COLO668 (cell line): ENCODE data around the gene PFKFB3.
"Not testable (repeated sequence)": the region's sequence is repeated elsewhere in the genome, so short reads cannot be mapped to it uniquely, and the experiment has no call there.

ENCODE experiments used
- DNase-seq: peaks from one replicate; lab custom pipeline; 2025; ENCODE audit not compliant: unreplicated experiment; lab: John Stamatoyannopoulos, UW

PFKFB3 gene

DNA sequence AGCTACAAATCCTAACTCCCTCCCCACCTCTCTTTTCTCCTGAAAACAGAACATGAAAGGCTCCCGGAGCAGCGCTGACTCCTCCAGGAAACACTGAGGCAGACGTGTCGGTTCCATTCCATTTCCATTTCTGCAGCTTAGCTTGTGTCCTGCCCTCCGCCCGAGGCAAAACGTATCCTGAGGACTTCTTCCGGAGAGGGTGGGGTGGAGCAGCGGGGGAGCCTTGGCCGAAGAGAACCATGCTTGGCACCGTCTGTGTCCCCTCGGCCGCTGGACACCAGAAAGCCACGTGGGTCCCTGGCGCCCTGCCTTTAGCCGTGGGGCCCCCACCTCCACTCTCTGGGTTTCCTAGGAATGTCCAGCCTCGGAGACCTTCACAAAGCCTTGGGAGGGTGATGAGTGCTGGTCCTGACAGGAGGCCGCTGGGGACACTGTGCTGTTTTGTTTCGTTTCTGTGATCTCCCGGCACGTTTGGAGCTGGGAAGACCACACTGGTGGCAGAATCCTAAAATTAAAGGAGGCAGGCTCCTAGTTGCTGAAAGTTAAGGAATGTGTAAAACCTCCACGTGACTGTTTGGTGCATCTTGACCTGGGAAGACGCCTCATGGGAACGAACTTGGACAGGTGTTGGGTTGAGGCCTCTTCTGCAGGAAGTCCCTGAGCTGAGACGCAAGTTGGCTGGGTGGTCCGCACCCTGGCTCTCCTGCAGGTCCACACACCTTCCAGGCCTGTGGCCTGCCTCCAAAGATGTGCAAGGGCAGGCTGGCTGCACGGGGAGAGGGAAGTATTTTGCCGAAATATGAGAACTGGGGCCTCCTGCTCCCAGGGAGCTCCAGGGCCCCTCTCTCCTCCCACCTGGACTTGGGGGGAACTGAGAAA is 30.4 kb downstream of the PFKFB3 start:
- no peak for DNase-seq

DNA sequence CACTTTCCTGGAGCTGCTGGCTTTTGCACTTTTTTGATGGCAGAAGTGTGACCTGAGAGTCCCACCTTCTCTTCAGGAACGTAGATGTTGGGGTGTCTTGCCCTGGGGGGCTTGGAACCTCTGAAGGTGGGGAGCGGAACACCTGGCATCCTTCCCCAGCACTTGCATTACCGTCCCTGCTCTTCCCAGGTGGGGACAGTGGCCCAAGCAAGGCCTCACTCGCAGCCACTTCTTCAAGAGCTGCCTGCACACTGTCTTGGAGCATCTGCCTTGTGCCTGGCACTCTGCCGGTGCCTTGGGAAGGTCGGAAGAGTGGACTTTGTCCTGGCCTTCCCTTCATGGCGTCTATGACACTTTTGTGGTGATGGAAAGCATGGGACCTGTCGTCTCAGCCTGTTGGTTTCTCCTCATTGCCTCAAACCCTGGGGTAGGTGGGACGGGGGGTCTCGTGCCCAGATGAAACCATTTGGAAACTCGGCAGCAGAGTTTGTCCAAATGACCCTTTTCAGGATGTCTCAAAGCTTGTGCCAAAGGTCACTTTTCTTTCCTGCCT is 31.1 kb downstream of the PFKFB3 start:
- no peak for DNase-seq

DNA sequence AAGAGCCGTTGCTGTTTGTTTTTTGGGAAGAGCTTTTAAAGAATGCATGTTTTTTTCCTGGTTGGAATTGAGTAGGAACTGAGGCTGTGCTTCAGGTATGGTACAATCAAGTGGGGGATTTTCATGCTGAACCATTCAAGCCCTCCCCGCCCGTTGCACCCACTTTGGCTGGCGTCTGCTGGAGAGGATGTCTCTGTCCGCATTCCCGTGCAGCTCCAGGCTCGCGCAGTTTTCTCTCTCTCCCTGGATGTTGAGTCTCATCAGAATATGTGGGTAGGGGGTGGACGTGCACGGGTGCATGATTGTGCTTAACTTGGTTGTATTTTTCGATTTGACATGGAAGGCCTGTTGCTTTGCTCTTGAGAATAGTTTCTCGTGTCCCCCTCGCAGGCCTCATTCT is 31.6 kb downstream of the PFKFB3 start:
- DNase-seq = no peak

DNA sequence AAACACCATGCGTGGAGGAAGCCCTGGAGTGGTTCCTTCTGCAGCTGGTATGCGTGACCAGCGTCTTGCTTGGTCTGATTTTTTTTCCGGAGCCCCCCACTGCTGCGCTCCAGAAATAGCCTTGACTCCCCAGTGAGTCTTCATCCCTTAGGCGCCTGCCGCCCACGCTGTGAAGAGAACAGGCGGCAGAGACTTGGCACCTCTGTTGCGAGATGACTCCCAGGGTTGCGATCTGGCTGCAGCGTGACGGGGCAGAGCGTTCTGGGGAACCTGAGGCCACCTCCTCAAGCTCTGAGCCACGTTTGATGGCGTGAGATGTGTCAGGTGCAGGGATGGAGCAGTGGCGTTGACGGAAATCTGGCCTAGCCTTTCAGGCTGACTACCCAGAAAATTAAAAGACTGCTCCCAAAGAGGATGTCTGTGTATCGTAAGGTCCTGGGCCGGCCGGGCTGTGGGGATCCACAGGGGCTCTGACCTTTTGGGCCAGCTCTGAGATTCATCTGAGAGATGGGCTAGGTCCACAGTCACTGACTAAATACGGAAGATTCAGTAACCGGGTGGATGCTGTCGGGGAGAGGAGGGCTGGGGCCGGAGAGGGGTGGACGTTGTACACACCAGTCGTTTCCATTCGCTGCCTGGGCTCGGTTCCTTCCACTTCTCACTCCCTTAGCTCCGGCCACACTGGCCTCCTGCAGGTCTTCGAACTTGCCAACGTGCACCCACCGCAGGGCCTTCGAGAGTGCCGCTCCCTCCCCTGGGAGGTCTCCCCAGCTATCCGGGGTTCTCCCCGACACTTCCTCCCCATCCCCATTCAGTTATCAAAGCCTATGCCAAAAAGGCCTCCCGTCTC is 33.8 kb downstream of the PFKFB3 start:
- DNase-seq = no peak

DNA sequence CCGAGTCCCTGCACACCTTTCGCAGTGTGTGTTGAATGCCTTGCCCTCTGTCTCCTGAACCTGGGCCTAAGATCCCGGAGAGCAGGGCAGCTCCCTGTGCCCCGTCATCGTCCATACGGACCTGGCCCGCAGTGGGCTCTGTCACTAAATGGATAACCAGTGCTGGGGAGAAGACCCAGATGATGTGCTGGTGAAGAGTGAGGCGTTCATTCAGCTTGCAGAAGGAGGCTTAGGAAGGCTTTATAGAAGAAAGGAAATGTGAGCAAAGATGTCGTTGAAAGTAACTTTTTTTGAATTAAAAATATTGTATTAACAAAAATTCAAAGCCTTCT is 34.4 kb downstream of the PFKFB3 start:
- DNase-seq = no peak

DNA sequence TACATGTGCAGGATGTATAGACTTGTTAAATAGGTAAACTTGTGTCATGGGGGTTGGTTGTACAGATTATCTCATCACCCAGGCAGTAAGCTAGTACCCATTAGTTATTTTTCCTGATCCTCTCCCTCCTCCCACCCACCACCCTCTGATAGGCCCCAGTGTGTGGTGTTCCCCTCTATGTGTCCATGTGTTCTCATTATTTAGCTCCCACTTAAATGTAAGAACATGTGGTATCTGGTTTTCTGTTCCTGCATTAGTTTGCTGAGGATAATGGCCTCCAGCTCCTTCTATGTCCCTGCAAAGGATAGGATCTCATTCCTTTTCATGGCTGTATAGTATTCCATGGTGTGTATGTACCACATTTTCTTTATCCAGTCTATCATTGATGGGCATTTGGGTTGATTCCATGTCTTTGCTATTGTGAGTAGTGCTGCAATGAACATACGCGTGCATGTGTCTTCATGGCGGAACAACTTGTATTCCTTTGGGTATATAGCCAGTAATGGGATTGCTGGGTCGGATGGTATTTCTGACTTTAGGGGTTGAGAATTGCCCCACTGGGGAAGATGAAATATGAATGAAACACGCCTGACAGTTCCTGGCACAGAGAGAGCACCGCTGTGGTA is 36.0 kb downstream of the PFKFB3 start:
- DNase-seq = not testable (repeated sequence)

DNA sequence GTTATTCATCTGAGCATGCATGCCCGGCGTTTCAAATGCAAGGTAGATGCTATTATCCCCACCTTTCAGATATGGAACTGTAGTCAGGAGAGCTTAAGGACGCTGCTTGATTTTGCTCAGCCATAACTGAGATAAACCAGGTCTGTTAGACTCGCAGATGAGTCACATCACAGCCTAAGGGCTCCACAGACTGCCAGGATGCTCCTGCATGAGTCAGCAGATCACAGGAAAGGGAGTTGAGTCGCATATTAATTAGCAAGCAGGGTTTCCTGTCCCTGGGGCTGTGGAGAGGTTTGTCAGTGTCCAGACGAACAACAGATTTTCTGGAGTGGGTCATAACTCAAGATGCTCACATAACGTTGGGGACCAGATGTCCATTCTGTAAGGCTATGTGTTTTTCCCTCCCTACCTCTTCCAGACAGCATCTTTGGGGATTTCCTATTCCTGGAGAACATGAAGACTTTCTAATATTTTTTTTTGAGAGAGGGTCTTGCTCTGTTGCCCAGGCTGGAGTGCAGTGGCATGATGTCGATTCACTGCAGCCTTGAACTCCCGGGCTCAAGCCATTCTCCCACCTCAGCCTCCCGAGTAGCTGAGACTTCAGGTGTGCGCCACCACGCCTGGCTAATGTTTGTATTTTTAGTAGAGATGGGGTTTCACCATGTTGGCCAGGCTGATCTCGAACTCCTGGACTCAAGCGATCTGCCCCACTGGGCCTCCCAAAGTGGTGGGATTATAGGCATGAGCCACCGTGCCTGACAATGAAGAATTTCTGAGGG is 36.7 kb downstream of the PFKFB3 start:
- DNase-seq = peak; percentile 17

DNA sequence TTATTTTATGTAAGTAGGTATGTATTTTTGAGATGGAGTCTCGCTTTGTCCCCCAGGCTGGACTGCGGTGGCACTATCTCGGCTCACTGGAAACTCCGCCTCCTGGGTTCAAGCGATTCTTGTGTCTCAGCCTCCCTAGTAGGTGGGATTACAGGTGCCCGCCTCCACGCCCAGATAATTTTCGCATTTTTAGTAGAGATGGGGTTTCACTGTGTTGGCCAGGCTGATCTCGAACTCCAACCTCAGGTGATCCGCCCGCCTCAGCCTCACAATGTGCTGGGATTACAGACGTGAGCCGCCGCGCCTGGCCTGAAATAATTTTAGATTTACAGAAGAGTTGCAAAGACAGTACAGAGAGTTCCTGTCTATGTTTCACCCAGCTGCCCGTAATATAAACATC is 37.5 kb downstream of the PFKFB3 start:
- DNase-seq = no peak

DNA sequence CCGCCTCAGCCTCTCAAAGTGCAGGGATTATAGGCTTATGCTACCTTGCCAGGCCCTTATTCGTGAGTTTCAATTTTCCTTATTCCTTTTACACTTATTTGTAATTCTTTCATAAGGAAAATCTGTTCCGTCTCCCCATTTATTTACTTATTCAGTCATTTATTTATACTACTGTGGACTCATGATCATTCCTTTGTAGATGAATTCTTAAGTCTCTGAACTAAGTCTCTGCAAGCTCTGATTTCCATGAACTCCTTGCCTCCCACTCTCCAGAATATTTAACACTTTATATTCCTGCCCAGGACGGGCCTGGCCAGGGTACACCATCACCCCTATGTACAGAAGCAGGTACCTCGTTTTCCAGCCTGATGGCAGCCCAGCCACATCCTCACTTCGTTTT is 39.4 kb downstream of the PFKFB3 start:
- no peak for DNase-seq

DNA sequence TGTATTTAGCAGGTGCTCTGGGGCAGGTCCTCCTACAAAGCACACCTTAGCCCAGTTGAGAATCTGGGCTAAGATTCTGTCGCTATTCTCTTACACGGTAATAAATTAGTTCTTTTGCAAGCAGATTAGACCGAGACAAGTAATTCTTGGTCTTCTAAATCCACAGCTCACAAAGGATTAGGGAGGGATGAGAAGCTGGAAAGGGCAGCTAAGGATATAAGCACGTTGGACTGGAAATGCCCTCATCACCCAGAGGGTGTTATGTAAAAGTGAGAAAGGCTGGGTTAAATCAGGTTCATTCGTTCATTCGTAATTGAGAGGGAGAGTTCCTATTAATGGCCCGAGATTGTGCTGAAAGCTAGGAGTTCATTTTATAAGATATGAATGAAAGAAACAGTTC is 41.8 kb downstream of the PFKFB3 start:
- no peak for DNase-seq

DNA sequence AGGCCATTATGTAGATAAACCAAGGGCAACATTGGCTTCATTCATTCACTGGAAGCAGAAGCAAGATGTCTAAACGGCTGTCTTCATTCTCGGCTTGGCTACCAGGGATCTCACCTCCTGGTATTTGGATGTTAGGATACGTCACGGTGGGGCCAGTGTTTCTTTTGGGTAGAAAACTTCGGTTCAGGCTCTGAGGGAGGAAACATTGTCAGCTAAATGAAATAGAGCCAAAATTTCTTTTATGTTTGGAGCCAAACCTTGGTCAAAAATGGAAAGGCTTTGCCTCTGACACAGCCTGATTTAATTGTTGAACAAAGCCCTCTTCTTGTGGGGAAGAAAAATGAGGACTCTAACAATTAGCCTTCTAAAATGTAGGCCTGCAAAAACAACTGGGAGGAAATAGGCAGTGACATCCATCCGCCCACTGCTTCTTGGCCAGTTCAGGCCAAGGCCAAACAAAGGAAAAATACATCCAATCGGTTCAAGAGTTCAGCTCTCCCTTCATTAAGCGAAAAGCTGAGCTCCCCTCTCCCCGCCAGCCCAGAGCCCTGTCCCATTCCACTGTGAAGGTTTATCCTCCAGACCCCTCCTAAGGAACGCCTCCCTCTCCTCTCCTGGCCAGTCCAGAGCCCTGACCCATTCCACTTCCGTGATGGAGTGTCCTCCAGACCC is 44.4 kb downstream of the PFKFB3 start:
- DNase-seq = no peak

DNA sequence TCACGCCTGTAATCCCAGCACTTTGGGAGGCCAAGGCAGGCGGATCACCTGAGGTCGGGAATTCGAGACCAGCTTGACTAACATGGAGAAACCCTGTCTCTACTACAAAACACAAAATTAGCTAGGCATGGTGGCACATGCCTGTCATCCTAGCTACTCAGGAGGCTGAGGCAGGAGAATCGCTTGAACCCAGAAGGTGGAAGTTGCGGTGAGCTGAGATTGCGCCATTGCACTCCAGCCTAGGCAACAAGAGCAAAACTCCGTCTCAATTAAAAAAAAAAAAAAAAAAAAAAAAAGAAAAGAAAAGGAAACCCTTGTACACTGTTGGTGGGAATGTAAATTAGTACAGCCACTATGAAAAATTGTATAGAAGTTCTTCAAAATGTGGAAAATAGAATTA is 46.2 kb downstream of the PFKFB3 start:
- DNase-seq = not testable (repeated sequence)

DNA sequence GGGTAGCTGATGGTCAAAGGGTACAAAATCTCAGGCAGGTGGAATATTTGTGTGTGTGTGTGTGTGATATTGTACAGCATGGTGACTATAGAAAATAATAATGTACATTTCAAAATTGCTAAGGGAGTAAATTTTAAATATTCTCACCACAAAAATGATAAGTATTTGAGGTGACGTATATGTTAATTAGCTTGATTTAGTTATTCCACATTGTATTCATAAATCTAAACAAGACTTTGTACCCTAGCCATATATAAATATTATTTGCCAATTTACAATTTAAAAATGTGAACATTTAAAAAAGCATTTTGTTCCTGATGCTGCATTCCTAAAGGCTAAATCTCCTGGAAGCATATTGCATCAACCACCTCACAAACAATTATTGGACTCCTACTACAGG is 47.0 kb downstream of the PFKFB3 start:
- no peak for DNase-seq

DNA sequence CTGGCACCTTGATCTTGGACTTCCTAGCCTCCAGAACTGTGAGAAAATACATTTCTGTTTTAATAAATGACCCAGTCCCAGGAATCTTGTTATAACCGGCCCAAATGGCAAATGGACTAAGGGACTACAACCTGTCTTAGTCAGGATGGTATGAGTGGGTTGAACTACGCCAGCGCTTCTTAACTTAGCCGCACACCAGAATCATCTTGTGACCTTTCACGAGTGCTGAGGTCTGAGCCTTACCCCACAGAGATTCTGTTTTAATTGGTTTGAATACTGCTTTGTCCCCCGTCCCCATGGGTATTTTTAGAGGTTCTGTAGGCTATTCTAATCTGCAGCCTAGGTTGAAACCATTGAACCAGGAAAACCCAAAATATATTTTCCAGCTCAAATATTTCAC is 48.0 kb downstream of the PFKFB3 start:
- DNase-seq = no peak

DNA sequence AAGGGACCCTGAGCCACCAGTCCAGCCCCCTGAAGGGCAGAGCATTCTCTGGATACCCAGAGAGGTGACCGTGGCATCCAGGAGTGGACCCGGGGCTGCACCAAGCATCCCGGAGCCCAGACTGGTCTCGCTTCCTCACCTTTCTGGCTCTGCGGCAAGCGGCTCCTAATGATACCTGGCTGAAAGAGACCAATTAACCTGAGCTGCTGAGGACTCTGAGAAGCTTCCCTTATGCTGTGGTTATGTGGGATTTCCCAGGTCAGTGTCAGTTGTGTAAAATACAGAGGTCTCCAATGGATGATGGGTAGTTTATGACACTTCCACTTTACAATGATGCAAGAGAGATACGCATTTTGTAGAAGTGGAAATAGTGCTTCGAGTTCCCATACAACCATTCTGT is 51.5 kb downstream of the PFKFB3 start:
- no peak for DNase-seq

DNA sequence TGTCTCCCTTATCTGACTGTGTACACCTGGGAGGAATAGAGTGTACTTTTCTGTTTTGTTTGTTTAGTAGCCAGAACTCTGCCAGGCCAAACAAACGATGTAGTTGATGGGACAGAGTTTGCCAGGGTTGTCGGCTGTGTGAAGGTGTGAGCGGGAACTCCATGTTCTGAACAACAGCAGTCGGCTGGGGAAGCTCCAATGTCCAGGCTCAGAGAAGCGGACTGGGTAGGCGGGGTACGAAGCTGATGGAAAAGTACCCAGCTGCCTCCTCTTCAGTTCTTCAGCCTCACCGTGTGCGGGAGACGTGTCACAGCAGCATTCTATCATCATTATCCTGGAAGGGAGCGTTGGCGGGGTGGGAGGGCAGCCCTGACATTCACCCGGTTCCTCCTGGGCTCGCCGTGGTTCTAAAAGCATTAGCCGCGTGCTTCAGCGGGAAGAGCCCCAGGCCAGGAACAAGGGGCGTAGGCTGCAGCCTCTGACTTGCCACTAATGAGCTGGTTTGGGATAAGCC is 52.9 kb downstream of the PFKFB3 start:
- DNase-seq = no peak

DNA sequence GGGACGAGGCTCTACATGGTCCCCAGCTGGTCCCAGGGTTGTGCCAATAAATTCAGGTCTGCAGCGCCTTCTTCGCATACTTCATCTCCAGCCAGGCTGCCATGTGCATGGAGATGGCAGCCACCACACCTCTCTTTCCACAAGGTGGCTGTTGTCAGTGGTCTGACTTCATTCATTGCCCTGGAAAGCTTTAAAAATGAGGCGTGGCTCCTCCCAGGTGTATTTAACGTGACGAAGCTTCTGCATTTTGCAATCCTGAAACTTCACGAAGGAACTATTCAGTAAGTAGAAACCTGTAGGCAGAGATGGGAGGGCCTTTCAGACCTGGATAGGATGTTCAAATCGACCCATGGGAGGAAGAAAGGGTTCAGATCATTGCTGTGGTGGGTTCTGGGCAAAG is 53.7 kb downstream of the PFKFB3 start:
- no peak for DNase-seq

DNA sequence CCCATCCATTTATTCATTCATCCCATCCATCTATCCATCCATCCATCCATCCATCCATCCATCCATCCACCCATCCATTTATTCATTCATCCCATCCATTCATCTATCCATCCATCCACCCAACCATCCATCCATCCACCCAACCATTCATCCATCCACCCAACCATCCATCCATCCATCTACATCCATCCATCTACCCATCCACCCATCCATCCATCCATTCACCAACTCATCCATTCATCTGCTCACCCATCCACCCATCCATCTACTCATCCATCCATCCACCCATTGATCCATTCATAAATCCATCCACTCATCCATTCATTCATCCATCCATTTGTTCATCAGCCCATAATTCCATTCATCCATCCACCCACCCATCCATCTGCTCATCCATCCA is 56.4 kb downstream of the PFKFB3 start:
- no peak for DNase-seq

DNA sequence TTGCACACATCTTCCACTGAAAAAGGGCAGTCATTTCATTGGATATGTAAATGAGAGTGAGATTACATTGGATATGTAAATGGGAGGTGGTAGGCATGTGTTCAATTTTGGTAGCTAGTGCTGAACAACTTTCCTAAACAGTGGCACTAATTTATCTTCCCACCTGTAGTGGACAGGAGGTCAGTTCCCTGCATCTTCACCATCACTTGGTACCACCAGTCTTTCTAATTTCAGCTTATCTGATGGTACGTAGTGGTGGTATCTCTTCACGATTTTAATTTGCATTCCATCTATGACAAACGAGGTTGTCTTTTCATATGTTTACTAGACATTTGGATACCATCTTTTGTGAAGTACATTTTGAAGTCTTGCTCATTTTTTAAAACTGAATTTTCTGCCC is 58.1 kb downstream of the PFKFB3 start:
- no peak for DNase-seq

DNA sequence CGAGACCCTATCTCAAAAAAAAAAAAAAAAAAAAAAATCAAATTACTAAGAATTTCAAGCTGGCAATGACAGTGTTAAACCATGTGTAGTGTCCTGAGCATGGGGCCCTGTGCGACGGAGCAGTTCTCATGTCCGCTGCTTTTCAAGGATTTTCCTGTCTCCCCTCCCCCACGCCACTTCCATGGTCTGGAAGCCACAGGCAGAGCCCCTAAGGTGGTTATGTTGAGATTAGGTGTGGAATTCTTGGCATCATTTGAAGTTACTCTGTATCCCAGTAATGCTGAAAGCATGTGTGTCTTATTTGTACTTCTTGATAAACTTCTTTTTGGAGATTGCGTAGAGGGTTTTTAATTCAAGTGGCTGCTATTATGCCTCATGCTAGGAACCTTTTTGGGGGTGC is 65.2 kb downstream of the PFKFB3 start:
- no peak for DNase-seq
